Tibial nerve (tissue), 4 donors: ENCODE measurements around the gene MSL3B.

ENCODE experiments used
- CTCF ChIP-seq, 5 experiments: fragments of 200-600 bp in 3 of 5; fragments of 450-650 bp in 2 of 5; sonication (generic) in 3 of 5; IDR thresholded peaks; one replicate each; pipeline ENCODE4 v1.5.1; 2016 to 2019; ENCODE audit warnings: antibody characterized with exemption in 5 of 5, mild to moderate bottlenecking in 3 of 5, moderate library complexity in 2 of 5
- EP300 ChIP-seq, 2 donors: sonication (generic); formaldehyde crosslinking; IDR thresholded peaks; one replicate each; pipeline ENCODE4 v1.6.1; 2017; ENCODE audit warnings: antibody characterized with exemption in 2 of 2, mild to moderate bottlenecking in 1 of 2
- POLR2A ChIP-seq, 2 donors: fragments of 450-650 bp; IDR thresholded peaks; one replicate each; pipeline ENCODE4 v1.6.1; 2017; ENCODE audit warnings: antibody characterized with exemption in 2 of 2, mild to moderate bottlenecking in 2 of 2, moderate library complexity in 2 of 2

- no peak for TF ChIP-seq CTCF (IDR thresholded peaks at IDR 0.05)
- no peak for TF ChIP-seq POLR2A (IDR thresholded peaks at IDR 0.05)
- TF ChIP-seq EP300 (IDR thresholded peaks at IDR 0.05): no peak
Observed at GRCh38 chr2:233840520-233840919, 27.7 kb downstream of the MSL3B start.
